Choroid plexus epithelial cell (primary cell): Measurements from ENCODE around the gene CRB3.

Experiments
- DNase-seq: peaks from one replicate; pipeline ENCODE4 v3.0.0-alpha.2; 2010; ENCODE audit warnings: low read depth
- H3K4me3 ChIP-seq: 2 replicates; pipeline ENCODE4 v1.5.1; 2011; ENCODE audit warnings: low read depth, mild to moderate bottlenecking, control low read depth, low read length, moderate library complexity
- TF ChIP-seq, protein P1 (sequence below): conservative IDR thresholded peaks from 2 replicates; pipeline ENCODE4 v1.5.1; 2011; ENCODE audit warnings: low read depth, mild to moderate bottlenecking, control low read depth, inconsistent platforms, low read length, moderate library complexity

Gene CRB3

DNA sequence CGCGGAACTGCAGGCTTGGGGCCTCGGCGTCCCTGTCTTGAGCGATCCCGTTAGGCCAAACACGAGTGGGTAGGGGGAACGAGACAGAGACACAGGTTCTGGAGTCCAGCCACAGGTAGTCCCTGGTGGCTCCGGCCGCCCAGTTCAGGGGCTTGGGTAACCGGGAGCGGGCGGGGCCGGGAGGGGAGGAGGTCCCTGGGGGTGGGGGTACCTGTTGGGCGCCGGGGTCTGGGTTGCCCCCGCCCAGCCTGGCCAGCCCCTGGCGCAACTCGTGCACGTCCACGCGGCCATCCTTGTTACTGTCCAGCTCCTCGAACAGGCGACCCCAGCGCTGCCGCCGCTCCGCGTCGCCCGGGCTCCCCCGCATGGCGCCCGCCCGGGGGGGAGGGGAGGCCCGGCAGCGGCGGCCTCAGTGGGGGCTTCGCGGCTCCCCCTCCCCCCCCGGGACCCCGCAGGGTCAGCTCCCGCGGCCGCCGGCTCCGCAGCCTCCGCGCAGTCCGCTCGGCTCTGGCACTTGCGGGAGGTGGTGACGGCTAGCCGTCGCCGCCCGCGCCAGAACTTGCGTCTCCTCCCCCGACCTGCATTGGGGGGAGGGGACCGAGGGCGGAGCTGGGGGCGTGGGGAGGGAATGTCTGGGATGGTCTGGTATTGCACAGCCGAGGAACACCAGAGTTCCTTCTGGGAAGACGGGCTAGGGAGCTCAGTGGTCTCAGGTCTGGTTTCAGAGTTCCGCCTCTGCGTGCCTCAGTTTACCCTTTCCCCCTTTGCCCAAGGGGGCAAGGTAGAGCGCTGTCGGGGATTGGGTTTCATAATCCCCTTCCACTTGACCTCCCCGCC is 4.6 kb upstream of the CRB3 start, which contains the start of gene SLC25A23:
Gene SLC25A23 (minus strand): TSS at position 531 of the 837 bp plus-strand sequence. CDS start 164 bp downstream, at position 367.
- H3K4me3 ChIP-seq = peak within 1 kb of the TSS; percentile 73
- DNase-seq = peak; percentile 79
- TF ChIP-seq, protein P1, sequence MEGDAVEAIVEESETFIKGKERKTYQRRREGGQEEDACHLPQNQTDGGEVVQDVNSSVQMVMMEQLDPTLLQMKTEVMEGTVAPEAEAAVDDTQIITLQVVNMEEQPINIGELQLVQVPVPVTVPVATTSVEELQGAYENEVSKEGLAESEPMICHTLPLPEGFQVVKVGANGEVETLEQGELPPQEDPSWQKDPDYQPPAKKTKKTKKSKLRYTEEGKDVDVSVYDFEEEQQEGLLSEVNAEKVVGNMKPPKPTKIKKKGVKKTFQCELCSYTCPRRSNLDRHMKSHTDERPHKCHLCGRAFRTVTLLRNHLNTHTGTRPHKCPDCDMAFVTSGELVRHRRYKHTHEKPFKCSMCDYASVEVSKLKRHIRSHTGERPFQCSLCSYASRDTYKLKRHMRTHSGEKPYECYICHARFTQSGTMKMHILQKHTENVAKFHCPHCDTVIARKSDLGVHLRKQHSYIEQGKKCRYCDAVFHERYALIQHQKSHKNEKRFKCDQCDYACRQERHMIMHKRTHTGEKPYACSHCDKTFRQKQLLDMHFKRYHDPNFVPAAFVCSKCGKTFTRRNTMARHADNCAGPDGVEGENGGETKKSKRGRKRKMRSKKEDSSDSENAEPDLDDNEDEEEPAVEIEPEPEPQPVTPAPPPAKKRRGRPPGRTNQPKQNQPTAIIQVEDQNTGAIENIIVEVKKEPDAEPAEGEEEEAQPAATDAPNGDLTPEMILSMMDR = no peak

DNA sequence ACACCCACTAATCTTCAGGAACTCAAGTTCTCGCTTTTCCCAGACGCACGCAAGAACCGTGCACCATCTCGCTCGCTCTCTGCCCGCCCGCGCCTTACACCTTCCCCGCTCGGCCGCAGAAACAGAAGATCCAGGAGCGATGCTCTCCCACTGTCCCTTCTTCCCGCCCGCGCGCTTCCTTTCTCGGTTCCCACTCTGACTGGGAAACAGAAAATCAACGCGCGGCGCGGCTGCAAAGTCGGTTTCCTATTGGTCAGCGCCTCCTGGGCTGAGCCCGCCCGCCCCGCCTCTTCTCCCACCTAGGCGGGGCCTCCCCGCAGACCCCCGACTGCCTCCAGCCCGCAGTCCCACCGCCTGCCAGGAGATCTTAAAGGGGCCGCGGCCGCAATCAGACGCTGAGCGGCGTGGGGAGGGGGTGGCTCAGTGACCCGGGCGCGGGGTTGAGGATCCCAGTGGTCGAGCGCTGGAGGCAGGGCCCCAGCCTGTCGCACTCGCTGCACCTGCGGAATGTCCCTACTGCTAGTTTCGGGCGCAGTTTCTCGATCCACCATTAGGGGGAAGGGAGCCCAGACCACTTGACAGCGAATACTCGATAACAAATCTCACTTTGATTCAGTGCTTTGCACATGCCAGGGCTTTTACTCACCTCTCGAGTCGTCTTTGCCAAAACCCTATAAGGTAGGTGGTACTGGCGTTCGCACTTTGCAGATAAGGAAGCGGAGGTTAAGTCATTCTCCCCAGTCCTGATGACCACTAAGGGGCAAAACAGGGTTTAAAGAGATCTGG is 3.8 kb upstream of the CRB3 start:
- peak; percentile 99 for DNase-seq
- TF ChIP-seq, protein P1 = peak; percentile 72
- peak overlapping the region; percentile 73 for H3K4me3 ChIP-seq

- DNase-seq = no peak
- TF ChIP-seq, protein P1 = no peak
- H3K4me3 ChIP-seq = no peak overlapping the region
Measured at GRCh38 chr19:6465006-6465405, 935 bp downstream of the CRB3 start.

- DNase-seq = no peak
- no peak overlapping the region for H3K4me3 ChIP-seq
- TF ChIP-seq, protein P1 = no peak
Measured at GRCh38 chr19:6465663-6466062, 1.6 kb downstream of the CRB3 start.

GRCh38 chr19:6466526-6467248 is 2.6 kb downstream of the CRB3 start:
- DNase-seq = no peak
- TF ChIP-seq, protein P1 = no peak
- H3K4me3 ChIP-seq = no peak overlapping the region

DNA sequence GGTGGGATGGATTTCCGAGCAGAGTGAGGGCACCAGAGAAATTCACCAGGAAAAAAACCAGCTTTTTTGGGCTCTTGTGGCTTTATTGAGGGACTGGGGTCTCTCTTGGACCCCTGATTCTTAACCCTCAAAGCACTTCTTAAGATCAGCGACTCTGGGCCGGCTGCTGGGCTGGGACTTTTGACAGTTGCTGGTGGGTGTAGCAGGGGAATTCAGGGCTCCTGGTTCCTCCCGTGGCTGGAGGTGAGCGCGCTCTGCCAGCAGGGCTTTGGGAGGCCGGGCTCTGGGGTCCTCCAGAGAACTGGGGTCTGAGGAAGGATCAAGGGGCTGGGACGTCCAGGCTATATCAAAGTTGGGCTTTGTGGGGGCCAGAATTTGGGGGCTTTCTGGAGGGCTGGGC is 3.3 kb downstream of the CRB3 start:
- no peak overlapping the region for H3K4me3 ChIP-seq
- TF ChIP-seq, protein P1 = no peak
- DNase-seq = no peak
